ENCODE measurements around the gene FMNL3.
A peak's percentile ranks its signal among the peaks of the same experiment; 100 is the strongest.
"Not testable (repeated sequence)": the region's sequence is repeated elsewhere in the genome, so short reads cannot be mapped to it uniquely, and the experiment has no call there.

FMNL3 gene

GRCh38 chr12:49716553-49716952 is 9.3 kb upstream of the FMNL3 start:
- DNase-seq, result no peak

- not testable (repeated sequence) for DNase-seq
Measured at GRCh38 chr12:49713952-49714351, 6.7 kb upstream of the FMNL3 start.

- DNase-seq, result no peak
Measured at GRCh38 chr12:49708851-49709250, 1.6 kb upstream of the FMNL3 start.

GRCh38 chr12:49707812-49708147 is 575 bp upstream of the FMNL3 start:
- DNase-seq, result no peak

GRCh38 chr12:49706351-49707127 is 666 bp downstream of the FMNL3 start:
- peak; percentile 5 to 15 for DNase-seq

GRCh38 chr12:49705479-49706134 is 1.6 kb downstream of the FMNL3 start:
- DNase-seq, result peak in 1 of 2 experiments; percentile 6

- DNase-seq, result peak; percentile 24 to 63
Measured at GRCh38 chr12:49703647-49704137, 3.5 kb downstream of the FMNL3 start.

- DNase-seq, result no peak
Measured at GRCh38 chr12:49702676-49703215, 4.5 kb downstream of the FMNL3 start.

GRCh38 chr12:49702009-49702408 is 5.2 kb downstream of the FMNL3 start:
- DNase-seq, result no peak

- DNase-seq, result peak in 1 of 2 experiments; percentile 35
Measured at GRCh38 chr12:49698619-49699545, 8.3 kb downstream of the FMNL3 start.

GRCh38 chr12:49697808-49698207 is 9.4 kb downstream of the FMNL3 start:
- no peak for DNase-seq

- no peak for DNase-seq
Measured at GRCh38 chr12:49696723-49697122, 10.5 kb downstream of the FMNL3 start.

GRCh38 chr12:49693931-49694444 is 13.2 kb downstream of the FMNL3 start:
- DNase-seq, result no peak

- DNase-seq, result no peak
Measured at GRCh38 chr12:49692851-49693250, 14.4 kb downstream of the FMNL3 start.

- DNase-seq, result no peak
Measured at GRCh38 chr12:49689785-49690184, 17.4 kb downstream of the FMNL3 start.

GRCh38 chr12:49689237-49689636 is 18.0 kb downstream of the FMNL3 start:
- no peak for DNase-seq

GRCh38 chr12:49687941-49688340 is 19.3 kb downstream of the FMNL3 start:
- DNase-seq, result no peak

GRCh38 chr12:49684310-49684854 is 22.8 kb downstream of the FMNL3 start:
- DNase-seq, result no peak

GRCh38 chr12:49683599-49684309 is 23.5 kb downstream of the FMNL3 start:
- DNase-seq, result no peak

- DNase-seq, result no peak
Measured at GRCh38 chr12:49680075-49680474, 27.1 kb downstream of the FMNL3 start.

GRCh38 chr12:49678711-49679110 is 28.5 kb downstream of the FMNL3 start:
- DNase-seq, result no peak

- no peak for DNase-seq
Measured at GRCh38 chr12:49675137-49675536, 32.1 kb downstream of the FMNL3 start.
